Neural progenitor cell (in vitro differentiated cells): ENCODE measurements around the gene INTS1. TPM values are rescaled to one million over a fixed set of nuclear protein-coding genes. Genes with fewer than 3 reads are reported as not detected.

ENCODE experiments used
- DNase-seq: peaks from one replicate; pipeline ENCODE4 v3.0.0-alpha.2; 2016; ENCODE audit warnings: low spot score
- H2AFZ ChIP-seq: fragments of 200-600 bp; sonication (generic); replicated peaks from 2 replicates; pipeline ENCODE4 v1.6.1; 2016; ENCODE audit warnings: antibody characterized with exemption
- H3F3A ChIP-seq: fragments of 200-600 bp; sonication (generic); 2 replicates; pipeline ENCODE4 v1.6.1; 2016; ENCODE audit warnings: antibody characterized with exemption, low read depth
- H3K27ac ChIP-seq: fragments of 200-600 bp; sonication (generic); 2 replicates; pipeline ENCODE4 v1.5.1; 2016; ENCODE audit warnings: mild to moderate bottlenecking
- H3K27me3 ChIP-seq: fragments of 200-600 bp; sonication (generic); 2 replicates; pipeline ENCODE4 v1.6.1; 2016; ENCODE audit warnings: mild to moderate bottlenecking, moderate library complexity
- H3K36me3 ChIP-seq: fragments of 200-600 bp; sonication (generic); 2 replicates; pipeline ENCODE4 v1.5.1; 2016
- H3K4me1 ChIP-seq: fragments of 200-600 bp; sonication (generic); 2 replicates; pipeline ENCODE4 v1.6.1; 2016; ENCODE audit warnings: mixed run types
- H3K4me2 ChIP-seq: fragments of 200-600 bp; sonication (generic); 2 replicates; pipeline ENCODE4 v1.6.1; 2016
- H3K4me3 ChIP-seq: fragments of 200-600 bp; sonication (generic); 2 replicates; pipeline ENCODE4 v1.5.1; 2016
- H3K79me2 ChIP-seq: fragments of 200-600 bp; sonication (generic); 2 replicates; pipeline ENCODE4 v1.6.1; 2016; ENCODE audit warnings: low read depth
- H3K9ac ChIP-seq: fragments of 200-600 bp; sonication (generic); 2 replicates; pipeline ENCODE4 v1.6.1; 2016
- H3K9me3 ChIP-seq: fragments of 200-600 bp; sonication (generic); 2 replicates; pipeline ENCODE4 v1.5.1; 2016; ENCODE audit warnings: low read depth
- H4K20me1 ChIP-seq: fragments of 200-600 bp; sonication (generic); 2 replicates; pipeline ENCODE4 v1.6.1; 2016; ENCODE audit warnings: low read depth
- H3K27ac Mint-ChIP-seq: 3 replicates; pipeline ENCODE4 v1.8.0; 2021; ENCODE audit warnings: mixed read lengths
- H3K27me3 Mint-ChIP-seq: 2 replicates; pipeline ENCODE4 v1.8.0; 2022; ENCODE audit warnings: low read depth, mild to moderate bottlenecking, inconsistent platforms, moderate library complexity, mixed read lengths; ENCODE audit not compliant: insufficient read depth
- H3K36me3 Mint-ChIP-seq: 3 replicates; pipeline ENCODE4 v1.8.0; 2021; ENCODE audit warnings: mixed read lengths
- H3K4me1 Mint-ChIP-seq: 3 replicates; pipeline ENCODE4 v1.8.0; 2021; ENCODE audit warnings: mixed read lengths
- H3K4me3 Mint-ChIP-seq: 3 replicates; pipeline ENCODE4 v1.8.0; 2021; ENCODE audit warnings: mild to moderate bottlenecking, moderate library complexity, mixed read lengths
- H3K9me3 Mint-ChIP-seq: 3 replicates; pipeline ENCODE4 v1.8.0; 2020; ENCODE audit warnings: mixed read lengths
- EZH2 ChIP-seq: fragments of 200-600 bp; sonication (generic); IDR thresholded peaks from 2 replicates; pipeline ENCODE4 v1.6.1; 2017; ENCODE audit warnings: antibody characterized with exemption, mild to moderate bottlenecking, moderate library complexity
- EZH2phosphoT487 ChIP-seq: fragments of 200-600 bp; sonication (generic); IDR thresholded peaks from 2 replicates; pipeline ENCODE4 v1.6.1; 2017; ENCODE audit warnings: antibody characterized with exemption
- total RNA-seq: library from RNA; depleted of rRNA; stranded (reverse); fragments of >200 nt; gene quantifications from 2 replicates; pipeline ENCODE4 v1.2.3, GENCODE V29; 2015; ENCODE audit warnings: low replicate concordance
- TF ChIP-seq, protein P1 (sequence below): fragments of 200-600 bp; sonication (generic); IDR thresholded peaks from 2 replicates; pipeline ENCODE4 v1.5.1; 2017; ENCODE audit warnings: antibody characterized with exemption, mild to moderate bottlenecking

Gene INTS1
- total RNA-seq, 1 donor from 2014 or later = 16.5 TPM

DNA sequence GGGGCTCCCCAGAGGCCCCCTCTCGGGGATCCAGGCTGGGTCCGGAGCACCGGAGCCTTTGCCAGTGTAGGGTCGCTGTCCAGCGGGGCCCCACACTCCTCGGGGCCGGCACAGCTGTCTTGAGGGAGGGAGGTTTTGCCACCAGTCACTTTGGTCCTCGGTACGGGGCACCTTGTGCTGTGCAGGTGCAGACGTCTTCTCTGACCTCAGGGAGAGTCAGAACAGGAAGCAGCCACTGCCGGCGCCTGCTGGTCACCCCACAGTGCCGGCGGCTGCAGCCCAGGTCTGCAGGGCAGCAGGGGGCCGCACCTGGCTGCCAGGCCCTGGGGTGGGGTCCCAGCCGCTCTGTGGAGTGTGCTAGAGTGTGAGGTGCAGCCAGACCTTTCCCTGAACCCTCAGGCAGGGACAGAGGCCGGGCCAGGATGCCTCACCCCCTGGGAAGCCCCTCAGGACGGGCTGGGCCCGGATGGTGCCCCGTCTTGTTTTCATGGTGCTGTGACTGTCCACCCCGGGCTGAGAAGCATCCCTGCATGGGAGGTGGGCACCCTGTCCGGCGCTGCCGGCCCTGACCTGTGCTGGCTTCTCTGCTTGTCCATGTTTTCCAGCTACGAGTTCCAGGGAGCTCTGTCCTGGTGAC, 34.5 kb upstream of the INTS1 start:
- H3K9ac ChIP-seq = no peak overlapping the region
- H4K20me1 ChIP-seq = peaks cover 33% of the 10 kb centered on the region
- peaks cover 22% of the 10 kb centered on the region for H3K4me1 ChIP-seq
- no peak overlapping the region for H3K27ac ChIP-seq
- peak overlapping the region; percentile 15 for H3K4me3 Mint-ChIP-seq
- TF ChIP-seq, protein P1, sequence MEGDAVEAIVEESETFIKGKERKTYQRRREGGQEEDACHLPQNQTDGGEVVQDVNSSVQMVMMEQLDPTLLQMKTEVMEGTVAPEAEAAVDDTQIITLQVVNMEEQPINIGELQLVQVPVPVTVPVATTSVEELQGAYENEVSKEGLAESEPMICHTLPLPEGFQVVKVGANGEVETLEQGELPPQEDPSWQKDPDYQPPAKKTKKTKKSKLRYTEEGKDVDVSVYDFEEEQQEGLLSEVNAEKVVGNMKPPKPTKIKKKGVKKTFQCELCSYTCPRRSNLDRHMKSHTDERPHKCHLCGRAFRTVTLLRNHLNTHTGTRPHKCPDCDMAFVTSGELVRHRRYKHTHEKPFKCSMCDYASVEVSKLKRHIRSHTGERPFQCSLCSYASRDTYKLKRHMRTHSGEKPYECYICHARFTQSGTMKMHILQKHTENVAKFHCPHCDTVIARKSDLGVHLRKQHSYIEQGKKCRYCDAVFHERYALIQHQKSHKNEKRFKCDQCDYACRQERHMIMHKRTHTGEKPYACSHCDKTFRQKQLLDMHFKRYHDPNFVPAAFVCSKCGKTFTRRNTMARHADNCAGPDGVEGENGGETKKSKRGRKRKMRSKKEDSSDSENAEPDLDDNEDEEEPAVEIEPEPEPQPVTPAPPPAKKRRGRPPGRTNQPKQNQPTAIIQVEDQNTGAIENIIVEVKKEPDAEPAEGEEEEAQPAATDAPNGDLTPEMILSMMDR = no peak
- TF ChIP-seq EZH2 (no peak), EZH2phosphoT487 (no peak)
- no peaks in the 10 kb centered on the region for H3K36me3 Mint-ChIP-seq
- no peak for DNase-seq
- no peaks in the 10 kb centered on the region for H3K9me3 ChIP-seq
- H3K9me3 Mint-ChIP-seq = no peaks in the 10 kb centered on the region
- H3K36me3 ChIP-seq = no peaks in the 10 kb centered on the region
- H3K27me3 Mint-ChIP-seq = peaks cover 8% of the 10 kb centered on the region
- no peaks in the 10 kb centered on the region for H3F3A ChIP-seq
- no peak overlapping the region for H3K4me3 ChIP-seq
- H3K4me2 ChIP-seq = no peak overlapping the region
- no peaks in the 10 kb centered on the region for H3K79me2 ChIP-seq
- no peaks in the 10 kb centered on the region for H3K27me3 ChIP-seq
- peak overlapping the region; percentile 72 for H3K27ac Mint-ChIP-seq
- H2AFZ ChIP-seq = no peak overlapping the region
- H3K4me1 Mint-ChIP-seq = peaks cover 25% of the 10 kb centered on the region

- Histone ChIP-seq H4K20me1 (peaks cover 41% of the 10 kb centered on the region), H3K36me3 (no peaks in the 10 kb centered on the region), H3K27me3 (peaks cover 5% of the 10 kb centered on the region), H3K9ac (no peak overlapping the region), H3F3A (peaks cover 2% of the 10 kb centered on the region), H3K4me2 (peak overlapping the region; percentile 43), H3K27ac (no peak overlapping the region), H3K9me3 (no peaks in the 10 kb centered on the region), H3K4me1 (peaks cover 22% of the 10 kb centered on the region), H2AFZ (no peak overlapping the region), H3K4me3 (no peak overlapping the region), H3K79me2 (no peaks in the 10 kb centered on the region)
- peak overlapping the region; percentile 85 for H3K4me3 Mint-ChIP-seq
- H3K27me3 Mint-ChIP-seq = peaks cover 8% of the 10 kb centered on the region
- peak; percentile 83 for DNase-seq
- peaks cover 34% of the 10 kb centered on the region for H3K4me1 Mint-ChIP-seq
- peak overlapping the region; percentile 99 for H3K27ac Mint-ChIP-seq
- TF ChIP-seq EZH2 (no peak), EZH2phosphoT487 (no peak)
- TF ChIP-seq, protein P1 = no peak
- no peaks in the 10 kb centered on the region for H3K9me3 Mint-ChIP-seq
- H3K36me3 Mint-ChIP-seq = no peaks in the 10 kb centered on the region
These were observed 33.6 kb upstream of the INTS1 start for GRCh38 chr7:1537535-1538412.

- Histone ChIP-seq H2AFZ (no peak overlapping the region), H3K79me2 (no peaks in the 10 kb centered on the region), H4K20me1 (peaks cover 47% of the 10 kb centered on the region), H3F3A (peaks cover 11% of the 10 kb centered on the region), H3K4me2 (peak overlapping the region; percentile 43), H3K9me3 (no peaks in the 10 kb centered on the region), H3K4me3 (no peak overlapping the region), H3K27ac (no peak overlapping the region), H3K4me1 (peaks cover 22% of the 10 kb centered on the region), H3K27me3 (peaks cover 13% of the 10 kb centered on the region), H3K36me3 (no peaks in the 10 kb centered on the region), H3K9ac (no peak overlapping the region)
- peak overlapping the region; percentile 77 for H3K4me3 Mint-ChIP-seq
- peaks cover 42% of the 10 kb centered on the region for H3K4me1 Mint-ChIP-seq
- peak; percentile 83 for DNase-seq
- no peaks in the 10 kb centered on the region for H3K9me3 Mint-ChIP-seq
- H3K27me3 Mint-ChIP-seq = peaks cover 4% of the 10 kb centered on the region
- TF ChIP-seq EZH2 = no peak
- TF ChIP-seq, protein P1 = no peak
- TF ChIP-seq EZH2phosphoT487 = no peak
- H3K27ac Mint-ChIP-seq = peak overlapping the region; percentile 98
- no peaks in the 10 kb centered on the region for H3K36me3 Mint-ChIP-seq
These were observed 32.8 kb upstream of the INTS1 start for GRCh38 chr7:1536743-1537534.
